Esophagus squamous epithelium (tissue), 5 donors: Measurements from ENCODE around the gene C1QTNF2. TPM values are rescaled to one million over a fixed set of nuclear protein-coding genes. Genes with fewer than 3 reads are reported as not detected.
"Not testable (repeated sequence)": the region's sequence is repeated elsewhere in the genome, so short reads cannot be mapped to it uniquely, and the experiment has no call there.

Experiments
- DNase-seq: peaks from one replicate; lab custom pipeline; 2025; lab: John Stamatoyannopoulos, UW
- H3K27ac ChIP-seq, 4 donors: fragments of 200-600 bp; sonication (generic); one replicate each; pipeline ENCODE4 v1.5.1; 2016 to 2019; ENCODE audit warnings: mild to moderate bottlenecking in 1 of 4
- H3K27me3 ChIP-seq, 4 donors: fragments of 200-600 bp; sonication (generic); 1 replicate in 3 of 4; 2 replicates in 1 of 4; pipeline versions ENCODE4 v1.5.1 to v1.6.0; 2017 to 2021; ENCODE audit warnings: antibody characterized with exemption in 1 of 4
- H3K36me3 ChIP-seq, 3 donors: fragments of 200-600 bp; sonication (generic); one replicate each; pipeline ENCODE4 v1.5.1; 2016 to 2019
- H3K4me1 ChIP-seq, 3 donors: fragments of 200-600 bp; sonication (generic); one replicate each; pipeline ENCODE4 v1.5.1; 2017 to 2019
- H3K4me3 ChIP-seq, 4 donors: fragments of 200-600 bp; sonication (generic); 1 replicate in 3 of 4; 2 replicates in 1 of 4; pipeline ENCODE4 v1.5.1; 2016 to 2019; ENCODE audit warnings: mild to moderate bottlenecking in 2 of 4, moderate library complexity in 1 of 4
- H3K9me3 ChIP-seq, 3 donors: fragments of 200-600 bp; sonication (generic); one replicate each; pipeline ENCODE4 v1.5.1; 2016 to 2019
- CTCF ChIP-seq, 6 experiments: fragments of 450-650 bp in 4 of 6; fragments of 200-600 bp in 2 of 6; sonication (generic) in 2 of 6; IDR thresholded peaks; one replicate each; pipeline ENCODE4 v1.5.1; 2016 to 2019; ENCODE audit warnings: antibody characterized with exemption in 6 of 6, mild to moderate bottlenecking in 4 of 6, moderate library complexity in 4 of 6
- POLR2A ChIP-seq, 4 donors: fragments of 450-650 bp; IDR thresholded peaks; one replicate each; pipeline ENCODE4 v1.6.1; 2017; ENCODE audit warnings: antibody characterized with exemption in 4 of 4, mild to moderate bottlenecking in 4 of 4, moderate library complexity in 3 of 4
- WGBS, 2 donors: methylation state at CpG; one replicate each; pipeline ENCODE4 v1.1.5; 2018; 5-methylcytosine and 5-hydroxymethylcytosine counted together
- intact Hi-C: fragments of 100-400 bp; cut with DNase I; formaldehyde crosslinking; loops from one replicate; pipeline ENCODE4 v1.15.0; 2022
- total RNA-seq, 4 donors: library from RNA; depleted of rRNA; stranded (reverse); fragments of >200 nt; gene quantifications; one replicate each; pipeline ENCODE4 v1.1.0, GENCODE V29; 2016
- donor health status: DM: yes; HTN: yes; CAD: no.

Gene C1QTNF2
- total RNA-seq, 4 donors from 2014 or later = 0.23 to 0.95 (median 0.62) TPM

- Histone ChIP-seq H3K9me3 (no peaks in the 10 kb centered on the region), H3K4me1 (peaks cover 0 to 8% (median 2%) of the 10 kb centered on the region in 3 donors), H3K4me3 (no peak overlapping the region), H3K27me3 (no peaks in the 10 kb centered on the region), H3K27ac (no peak overlapping the region), H3K36me3 (no peaks in the 10 kb centered on the region)
- no peak for DNase-seq
- intact Hi-C loops = loop anchor here (10.0 kb wide), 1 partner anchor 325 kb away; no protein-coding TSS in a partner anchor
- TF ChIP-seq CTCF (IDR thresholded peaks at IDR 0.05) (no peak), POLR2A (IDR thresholded peaks at IDR 0.05) (no peak)
- 86 to 92% methylated on average over 18 to 19 of the region's 27 CpGs for WGBS, 2 donors
Measured at GRCh38 chr5:160349249-160349934, 21.0 kb downstream of the C1QTNF2 start.

GRCh38 chr5:160348080-160348479, 22.3 kb downstream of the C1QTNF2 start:
- Histone ChIP-seq H3K4me1 (peaks cover 0 to 8% (median 2%) of the 10 kb centered on the region in 3 donors), H3K27me3 (no peaks in the 10 kb centered on the region), H3K27ac (no peak overlapping the region), H3K4me3 (no peak overlapping the region), H3K36me3 (no peaks in the 10 kb centered on the region), H3K9me3 (no peaks in the 10 kb centered on the region)
- WGBS, 2 donors = 80 to 97% methylated on average over 9 to 11 of the region's 11 CpGs
- TF ChIP-seq CTCF (IDR thresholded peaks at IDR 0.05) = no peak
- no peak for TF ChIP-seq POLR2A (IDR thresholded peaks at IDR 0.05)
- intact Hi-C loops = loop anchor here (10.0 kb wide), 1 partner anchor 323 kb away; no protein-coding TSS in a partner anchor
- no peak for DNase-seq

GRCh38 chr5:160347448-160347847, 23.0 kb downstream of the C1QTNF2 start:
- no peak overlapping the region for H3K27ac ChIP-seq
- no peaks in the 10 kb centered on the region for H3K9me3 ChIP-seq
- H3K4me1 ChIP-seq = peaks cover 0 to 13% (median 5%) of the 10 kb centered on the region in 3 donors
- no peak overlapping the region for H3K4me3 ChIP-seq
- intact Hi-C loops = loop anchor here (2.0 to 10.0 kb wide), 2 partner anchors 149 to 323 kb away; no protein-coding TSS in a partner anchor
- TF ChIP-seq POLR2A (IDR thresholded peaks at IDR 0.05) (no peak), CTCF (IDR thresholded peaks at IDR 0.05) (no peak)
- DNase-seq = no peak
- WGBS, 2 donors = 55 to 58% methylated on average over 6 of the region's 6 CpGs
- H3K27me3 ChIP-seq = no peaks in the 10 kb centered on the region
- H3K36me3 ChIP-seq = no peaks in the 10 kb centered on the region

GRCh38 chr5:160342413-160342941, 27.9 kb downstream of the C1QTNF2 start:
- no peak overlapping the region for H3K4me3 ChIP-seq
- H3K27me3 ChIP-seq = no peaks in the 10 kb centered on the region
- WGBS, 2 donors = 46 to 67% methylated on average over 1 to 4 of the region's 4 CpGs
- no peak for TF ChIP-seq CTCF (IDR thresholded peaks at IDR 0.05)
- no peak for TF ChIP-seq POLR2A (IDR thresholded peaks at IDR 0.05)
- intact Hi-C loops = loop anchor here (10.0 kb wide), 1 partner anchor 318 kb away; no protein-coding TSS in a partner anchor
- no peak for DNase-seq
- peaks cover 0 to 17% (median 7%) of the 10 kb centered on the region in 3 donors for H3K4me1 ChIP-seq
- no peak overlapping the region for H3K27ac ChIP-seq
- H3K9me3 ChIP-seq = no peaks in the 10 kb centered on the region
- H3K36me3 ChIP-seq = no peaks in the 10 kb centered on the region

GRCh38 chr5:160341309-160341870, 29.0 kb downstream of the C1QTNF2 start:
- Histone ChIP-seq H3K4me1 (peaks cover 0 to 17% (median 7%) of the 10 kb centered on the region in 3 donors), H3K36me3 (no peaks in the 10 kb centered on the region), H3K27me3 (no peaks in the 10 kb centered on the region), H3K27ac (no peak overlapping the region), H3K9me3 (no peaks in the 10 kb centered on the region), H3K4me3 (no peak overlapping the region)
- intact Hi-C loops = loop anchor here (10.0 kb wide), 1 partner anchor 317 kb away; no protein-coding TSS in a partner anchor
- TF ChIP-seq POLR2A (IDR thresholded peaks at IDR 0.05) (no peak), CTCF (IDR thresholded peaks at IDR 0.05) (no peak)
- WGBS, 2 donors = 75 to 81% methylated on average over 6 of the region's 6 CpGs
- DNase-seq = no peak

GRCh38 chr5:160340513-160340912, 29.9 kb downstream of the C1QTNF2 start:
- H3K27me3 ChIP-seq, H3K9me3 ChIP-seq, H3K4me3 ChIP-seq, DNase-seq, H3K36me3 ChIP-seq, H3K27ac ChIP-seq: not testable (repeated sequence)
- intact Hi-C loops = loop anchor here (10.0 kb wide), 1 partner anchor 316 kb away; no protein-coding TSS in a partner anchor
- H3K4me1 ChIP-seq = peaks cover 0 to 16% (median 7%) of the 10 kb centered on the region in 3 donors
